Neutrophil (primary cell): ENCODE measurements around the gene CXCL8.
A peak's percentile ranks its signal among the peaks of the same experiment; 100 is the strongest.

Experiments used
- H3K27ac ChIP-seq: fragments of 200-600 bp; sonication (generic); 2 replicates; pipeline ENCODE4 v1.5.1; 2016; ENCODE audit warnings: mild to moderate bottlenecking, moderate library complexity
- H3K27me3 ChIP-seq: fragments of 200-600 bp; sonication (generic); 2 replicates; pipeline ENCODE4 v1.6.0; 2016; ENCODE audit warnings: mild to moderate bottlenecking
- H3K36me3 ChIP-seq: fragments of 200-600 bp; sonication (generic); 2 replicates; pipeline ENCODE4 v1.5.1; 2017
- H3K4me1 ChIP-seq, 2 experiments: fragments of 200-600 bp in 1 of 2; sonication (generic) in 1 of 2; 1 replicate in 1 of 2; 2 replicates in 1 of 2; pipeline versions ENCODE4 v1.5.1 to v1.6.1; 2013 to 2016; ENCODE audit warnings: low read depth in 1 of 2, low read length in 1 of 2, mild to moderate bottlenecking in 1 of 2, moderate library complexity in 1 of 2; ENCODE audit not compliant: control insufficient read depth in 1 of 2, insufficient read depth in 1 of 2
- H3K4me3 ChIP-seq, 2 experiments: fragments of 200-600 bp in 1 of 2; sonication (generic) in 1 of 2; 1 replicate in 1 of 2; 2 replicates in 1 of 2; pipeline ENCODE4 v1.5.1; 2013 to 2016; ENCODE audit warnings: low read depth in 1 of 2, low read length in 1 of 2, mild to moderate bottlenecking in 1 of 2, moderate library complexity in 1 of 2
- H3K9me3 ChIP-seq: fragments of 200-600 bp; sonication (generic); 2 replicates; pipeline ENCODE4 v1.5.1; 2016
- CTCF ChIP-seq: fragments of 200-600 bp; sonication (generic); IDR thresholded peaks from 2 replicates; pipeline ENCODE4 v1.5.1; 2016; ENCODE audit warnings: antibody characterized with exemption

Gene CXCL8

GRCh38 chr4:73734530-73735001 lies 5.8 kb upstream of the CXCL8 start:
- peaks cover 71 to 78% of the 10 kb centered on the region in 2 experiments for H3K4me1 ChIP-seq
- TF ChIP-seq CTCF: no peak
- H3K4me3 ChIP-seq: no peak overlapping the region
- no peaks in the 10 kb centered on the region for H3K9me3 ChIP-seq
- H3K36me3 ChIP-seq: no peaks in the 10 kb centered on the region
- peak overlapping the region; percentile 97 for H3K27ac ChIP-seq
- no peaks in the 10 kb centered on the region for H3K27me3 ChIP-seq

- H3K9me3 ChIP-seq: no peaks in the 10 kb centered on the region
- peaks cover 70 to 78% of the 10 kb centered on the region in 2 experiments for H3K4me1 ChIP-seq
- H3K27me3 ChIP-seq: no peaks in the 10 kb centered on the region
- peak overlapping the region; percentile 97 for H3K27ac ChIP-seq
- no peak overlapping the region for H3K4me3 ChIP-seq
- no peaks in the 10 kb centered on the region for H3K36me3 ChIP-seq
- no peak for TF ChIP-seq CTCF
Measured at GRCh38 chr4:73735231-73735630, 5.1 kb upstream of the CXCL8 start.

- Histone ChIP-seq H3K9me3 (no peaks in the 10 kb centered on the region), H3K4me1 (peaks cover 24 to 50% of the 10 kb centered on the region in 2 experiments), H3K4me3 (peak overlapping the region; percentile 62 to 73), H3K27ac (peak overlapping the region; percentile 92), H3K27me3 (no peaks in the 10 kb centered on the region), H3K36me3 (peaks cover 29% of the 10 kb centered on the region)
- TF ChIP-seq CTCF: no peak
Measured at GRCh38 chr4:73741031-73741749, 821 bp downstream of the CXCL8 start.

- Histone ChIP-seq H3K9me3 (no peaks in the 10 kb centered on the region), H3K4me1 (peaks cover 22 to 44% of the 10 kb centered on the region in 2 experiments), H3K36me3 (peaks cover 29% of the 10 kb centered on the region), H3K27ac (peak overlapping the region; percentile 92), H3K27me3 (no peaks in the 10 kb centered on the region), H3K4me3 (peak overlapping the region; percentile 62 to 73)
- no peak for TF ChIP-seq CTCF
Measured at GRCh38 chr4:73741750-73742489, 1.6 kb downstream of the CXCL8 start.

- peak overlapping the region; percentile 62 to 73 for H3K4me3 ChIP-seq
- TF ChIP-seq CTCF: no peak
- peaks cover 22 to 44% of the 10 kb centered on the region in 2 experiments for H3K4me1 ChIP-seq
- H3K36me3 ChIP-seq: peaks cover 29% of the 10 kb centered on the region
- no peaks in the 10 kb centered on the region for H3K9me3 ChIP-seq
- peak overlapping the region; percentile 92 for H3K27ac ChIP-seq
- no peaks in the 10 kb centered on the region for H3K27me3 ChIP-seq
Measured at GRCh38 chr4:73742490-73743160, 2.3 kb downstream of the CXCL8 start.
